Measurements from ENCODE around the gene TRMT10B. TPM values are rescaled to one million over a fixed set of nuclear protein-coding genes. Genes with fewer than 3 reads are reported as not detected.
"Not testable (repeated sequence)": the region's sequence is repeated elsewhere in the genome, so short reads cannot be mapped to it uniquely, and the experiment has no call there.

TRMT10B gene
- total RNA-seq, 4 donors from 2014 or later: 0.88 to 14.6 (median 5.2) TPM

DNA sequence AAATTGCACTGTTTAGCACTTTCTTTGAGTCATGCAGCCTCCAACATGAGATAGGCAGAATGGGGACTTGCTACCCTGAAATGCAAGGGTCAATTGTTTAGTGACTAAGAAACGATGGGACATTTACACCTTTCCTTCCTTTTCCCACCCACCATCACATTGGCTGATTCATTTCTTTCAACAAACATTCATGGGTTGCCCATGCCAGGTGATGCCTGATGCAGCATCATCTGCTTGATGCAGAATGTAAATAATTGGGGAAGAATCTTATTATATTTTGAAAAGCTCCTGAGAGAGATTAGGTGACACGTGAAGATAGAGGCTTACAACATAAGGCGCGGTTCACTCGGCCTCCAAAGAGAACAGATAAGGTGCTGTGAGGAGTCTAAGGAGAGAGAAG, 4.5 kb upstream of the TRMT10B start:
- intact Hi-C loops (cut with DNase I; ENCODE audit: low total_unique reads): no loop called here
- DNase-seq: no peak
- H3K4me3 ChIP-seq: no peak overlapping the region

DNA sequence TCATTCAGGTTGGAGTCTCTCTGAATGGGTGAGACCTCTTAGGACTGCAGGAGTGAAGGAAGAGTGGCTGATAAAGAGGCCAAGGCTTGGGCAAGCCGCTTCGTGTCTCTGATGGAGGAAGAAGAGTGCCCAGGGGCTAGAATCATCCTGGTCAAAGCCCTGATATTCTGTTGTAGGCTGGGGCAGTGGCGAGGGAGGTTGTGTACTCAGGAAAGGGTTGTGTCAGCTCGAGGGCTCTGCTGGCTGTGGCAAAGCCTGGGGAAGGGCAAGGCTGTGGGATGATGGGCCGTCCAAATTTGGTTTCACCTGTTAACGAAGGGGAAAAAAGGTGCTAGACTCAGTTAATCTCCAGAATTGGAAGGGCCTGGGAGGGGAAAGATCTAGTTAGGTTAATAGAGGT, 2.4 kb upstream of the TRMT10B start:
- Histone ChIP-seq H3K27ac (no peak overlapping the region), H3K36me3 (no peaks in the 10 kb centered on the region), H3K4me1 (no peaks in the 10 kb centered on the region), H3K4me3 (no peak overlapping the region), H3K27me3 (no peaks in the 10 kb centered on the region), H3K9me3 (no peaks in the 10 kb centered on the region)
- intact Hi-C loops (cut with DNase I; ENCODE audit: low total_unique reads): no loop called here
- no peak for TF ChIP-seq POLR2A (IDR thresholded peaks at IDR 0.05)
- TF ChIP-seq, protein P1, sequence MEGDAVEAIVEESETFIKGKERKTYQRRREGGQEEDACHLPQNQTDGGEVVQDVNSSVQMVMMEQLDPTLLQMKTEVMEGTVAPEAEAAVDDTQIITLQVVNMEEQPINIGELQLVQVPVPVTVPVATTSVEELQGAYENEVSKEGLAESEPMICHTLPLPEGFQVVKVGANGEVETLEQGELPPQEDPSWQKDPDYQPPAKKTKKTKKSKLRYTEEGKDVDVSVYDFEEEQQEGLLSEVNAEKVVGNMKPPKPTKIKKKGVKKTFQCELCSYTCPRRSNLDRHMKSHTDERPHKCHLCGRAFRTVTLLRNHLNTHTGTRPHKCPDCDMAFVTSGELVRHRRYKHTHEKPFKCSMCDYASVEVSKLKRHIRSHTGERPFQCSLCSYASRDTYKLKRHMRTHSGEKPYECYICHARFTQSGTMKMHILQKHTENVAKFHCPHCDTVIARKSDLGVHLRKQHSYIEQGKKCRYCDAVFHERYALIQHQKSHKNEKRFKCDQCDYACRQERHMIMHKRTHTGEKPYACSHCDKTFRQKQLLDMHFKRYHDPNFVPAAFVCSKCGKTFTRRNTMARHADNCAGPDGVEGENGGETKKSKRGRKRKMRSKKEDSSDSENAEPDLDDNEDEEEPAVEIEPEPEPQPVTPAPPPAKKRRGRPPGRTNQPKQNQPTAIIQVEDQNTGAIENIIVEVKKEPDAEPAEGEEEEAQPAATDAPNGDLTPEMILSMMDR (IDR thresholded peaks at IDR 0.05): no peak
- DNase-seq: no peak

More for the DNA sequence above, 4.5 kb upstream of the TRMT10B start:
- H3K9me3 ChIP-seq: no peaks in the 10 kb centered on the region
- TF ChIP-seq, protein P1 (IDR thresholded peaks at IDR 0.05): no peak
- no peak for TF ChIP-seq POLR2A (IDR thresholded peaks at IDR 0.05)
- no peaks in the 10 kb centered on the region for H3K4me1 ChIP-seq
- no peaks in the 10 kb centered on the region for H3K27me3 ChIP-seq
- H3K36me3 ChIP-seq: no peaks in the 10 kb centered on the region
- no peak overlapping the region for H3K27ac ChIP-seq

DNA sequence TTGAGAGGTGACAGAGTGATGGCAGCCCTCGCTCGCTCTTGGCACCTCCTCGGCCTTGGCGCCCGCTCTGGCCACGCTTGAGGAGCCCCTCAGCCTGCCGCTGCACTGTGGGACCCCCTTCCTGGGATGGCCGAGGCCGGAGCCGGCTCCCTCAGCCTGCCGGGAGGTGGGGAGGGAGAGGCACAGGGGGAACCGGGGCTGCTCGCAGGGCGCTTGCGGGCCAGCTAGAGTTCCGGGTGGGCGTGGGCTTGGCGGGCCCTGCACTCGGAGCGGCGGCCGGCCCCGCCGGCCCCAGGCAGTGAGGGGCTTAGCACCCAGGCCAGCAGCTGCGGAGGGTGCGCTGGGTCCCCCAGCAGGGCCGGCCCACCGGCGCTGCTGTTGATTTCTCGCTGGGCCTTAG, 1.9 kb upstream of the TRMT10B start:
- DNase-seq; H3K4me3 ChIP-seq; intact Hi-C loops (cut with DNase I; ENCODE audit: low total_unique reads); H3K4me1 ChIP-seq; H3K27me3 ChIP-seq; H3K36me3 ChIP-seq; H3K9me3 ChIP-seq; H3K27ac ChIP-seq: not testable (repeated sequence)

DNA sequence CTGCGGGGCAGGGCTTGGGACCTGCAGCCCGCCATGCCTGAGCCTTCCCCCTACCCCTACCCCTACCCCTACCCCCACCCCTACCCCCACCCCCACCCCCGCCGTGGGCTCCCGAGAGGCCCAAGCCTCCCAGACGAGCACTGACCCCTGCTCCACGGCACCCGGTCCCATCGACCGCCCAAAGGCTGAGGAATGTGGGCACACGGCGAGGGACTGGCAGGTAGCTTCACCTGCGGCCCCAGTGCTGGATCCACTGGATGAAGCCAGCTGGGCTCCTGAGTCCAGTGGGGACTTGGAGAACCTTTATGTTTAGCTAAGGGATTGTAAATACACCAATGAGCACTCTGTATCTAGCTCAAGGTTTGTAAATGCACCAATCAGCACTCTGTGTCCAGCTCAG, 1.5 kb upstream of the TRMT10B start:
- H3K27me3 ChIP-seq; H3K27ac ChIP-seq; H3K36me3 ChIP-seq; H3K4me3 ChIP-seq; intact Hi-C loops (cut with DNase I; ENCODE audit: low total_unique reads); H3K4me1 ChIP-seq; DNase-seq; H3K9me3 ChIP-seq: not testable (repeated sequence)

DNA sequence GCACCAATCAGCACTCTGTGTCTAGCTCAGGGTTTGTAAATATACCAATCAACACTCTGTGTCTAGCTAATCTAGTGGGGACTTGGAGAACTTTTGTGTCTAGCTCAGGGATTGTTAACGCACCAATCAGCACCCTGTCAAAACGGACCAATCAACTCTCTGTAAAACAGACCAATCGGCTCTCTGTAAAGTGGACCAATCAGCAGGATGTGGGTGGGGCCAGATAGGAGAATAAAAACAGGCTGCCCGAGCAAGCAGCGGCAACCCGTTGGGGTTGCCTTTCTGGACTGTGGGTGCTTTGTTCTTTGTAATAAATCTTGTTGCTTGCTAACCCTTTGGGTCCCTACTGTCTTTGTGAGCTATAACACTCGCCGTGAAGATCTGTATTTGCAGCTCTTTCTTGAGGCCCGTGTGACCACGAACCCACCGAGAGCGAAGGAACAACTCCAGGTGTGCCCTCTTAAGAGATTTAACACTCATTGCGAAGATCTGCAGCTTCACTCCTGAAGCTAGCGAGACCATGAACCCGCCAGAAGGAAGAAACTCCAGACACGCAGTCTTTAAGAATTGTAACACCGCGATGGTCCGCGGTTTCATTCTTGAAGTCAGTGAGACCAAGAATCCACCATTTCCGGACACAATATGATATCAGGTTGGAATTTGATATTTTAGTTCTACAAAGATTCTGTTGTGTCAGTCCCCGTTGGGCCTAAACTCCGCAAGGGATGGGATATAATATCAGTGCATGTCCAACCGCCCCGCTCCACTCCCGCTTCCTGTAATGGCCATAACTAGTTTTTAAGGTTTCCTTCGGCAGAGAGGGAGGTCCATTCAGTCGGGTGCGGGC, 740 bp upstream of the TRMT10B start:
- H3K4me1 ChIP-seq: no peaks in the 10 kb centered on the region
- no peaks in the 10 kb centered on the region for H3K9me3 ChIP-seq
- peak overlapping the region; percentile 82 to 91 for H3K27ac ChIP-seq
- intact Hi-C loops (cut with DNase I; ENCODE audit: low total_unique reads): no loop called here
- H3K27me3 ChIP-seq: no peaks in the 10 kb centered on the region
- no peak for TF ChIP-seq POLR2A (IDR thresholded peaks at IDR 0.05)
- TF ChIP-seq, protein P1 (IDR thresholded peaks at IDR 0.05): no peak
- DNase-seq: no peak
- peak overlapping the region; percentile 64 to 97 for H3K4me3 ChIP-seq
- no peaks in the 10 kb centered on the region for H3K36me3 ChIP-seq

DNA sequence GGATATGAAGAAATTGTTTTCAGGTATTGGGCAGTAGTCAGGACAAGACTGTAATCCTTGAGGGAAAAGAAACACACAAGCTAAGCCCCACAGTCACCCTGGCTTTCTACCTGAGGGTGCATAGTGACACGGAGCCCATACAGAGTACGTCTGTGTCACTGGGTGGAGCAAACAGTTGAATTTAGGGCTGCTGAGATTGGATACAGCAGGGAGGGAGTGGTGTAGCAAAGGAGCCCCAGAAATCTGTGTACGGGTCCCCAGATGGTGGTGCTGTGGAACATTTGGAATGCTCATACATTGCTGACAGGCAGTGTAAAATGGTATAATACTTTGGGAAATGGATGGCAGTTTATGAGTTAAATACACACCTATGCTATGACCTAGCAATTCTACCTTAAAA, 5.1 kb downstream of the TRMT10B start:
- Histone ChIP-seq H3K9me3 (no peaks in the 10 kb centered on the region), H3K4me3 (no peak overlapping the region)
- intact Hi-C loops (cut with DNase I; ENCODE audit: low total_unique reads): no loop called here

More for the DNA sequence above, 5.1 kb downstream of the TRMT10B start:
- TF ChIP-seq POLR2A (IDR thresholded peaks at IDR 0.05): no peak
- Histone ChIP-seq H3K27me3 (no peaks in the 10 kb centered on the region), H3K4me1 (no peaks in the 10 kb centered on the region), H3K27ac (no peak overlapping the region), H3K36me3 (no peaks in the 10 kb centered on the region)
- no peak for DNase-seq

Measured in uterus (tissue), 4 donors.